HL-60 (cell line): ENCODE data around the gene SERTM1.

Source experiments
- POLR2AphosphoS5 ChIP-seq: IDR thresholded peaks from 2 replicates; pipeline ENCODE4 v1.6.1; 2012; ENCODE audit warnings: low read depth
- TF ChIP-seq, protein P1 (sequence below): IDR thresholded peaks from one replicate; pipeline ENCODE4 v1.5.1; 2011; ENCODE audit warnings: low read length, control low read depth, inconsistent platforms; ENCODE audit not compliant: insufficient read depth

DNA sequence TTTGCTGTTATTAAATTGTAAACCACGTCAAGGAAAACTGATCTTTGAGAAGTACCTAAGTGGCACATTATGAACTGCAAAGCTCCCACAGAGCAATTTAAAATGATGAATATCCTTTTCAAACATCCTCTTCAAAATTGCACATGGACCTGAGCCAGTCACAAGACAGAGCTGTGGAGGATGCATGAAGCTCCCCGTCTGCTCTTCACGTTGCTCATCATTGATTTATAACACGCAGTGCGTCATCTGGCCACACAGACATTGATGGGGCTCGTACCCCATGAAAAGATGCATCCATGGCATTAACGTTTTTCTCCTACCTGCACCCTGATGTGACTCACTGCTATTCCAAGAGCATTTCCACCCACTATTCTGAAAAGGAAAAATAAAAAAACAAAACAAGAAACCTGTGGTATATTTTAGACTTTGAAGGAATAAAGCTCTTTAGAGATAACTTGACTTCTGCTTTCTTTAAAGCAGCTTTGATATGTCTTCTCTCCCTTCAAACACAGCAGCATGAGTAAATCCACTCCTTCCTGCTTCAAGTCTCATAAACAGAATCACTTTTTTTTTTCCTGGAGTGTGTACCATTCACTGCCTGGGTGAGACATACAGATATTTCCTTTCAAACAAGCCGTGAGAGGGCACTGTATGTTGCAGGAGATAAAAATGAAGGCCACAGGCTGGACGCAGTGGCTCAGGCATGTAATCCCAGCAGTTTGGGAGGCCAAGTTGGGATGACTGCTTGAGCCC, 7.2 kb upstream of the SERTM1 start:
- TF ChIP-seq, protein P1, sequence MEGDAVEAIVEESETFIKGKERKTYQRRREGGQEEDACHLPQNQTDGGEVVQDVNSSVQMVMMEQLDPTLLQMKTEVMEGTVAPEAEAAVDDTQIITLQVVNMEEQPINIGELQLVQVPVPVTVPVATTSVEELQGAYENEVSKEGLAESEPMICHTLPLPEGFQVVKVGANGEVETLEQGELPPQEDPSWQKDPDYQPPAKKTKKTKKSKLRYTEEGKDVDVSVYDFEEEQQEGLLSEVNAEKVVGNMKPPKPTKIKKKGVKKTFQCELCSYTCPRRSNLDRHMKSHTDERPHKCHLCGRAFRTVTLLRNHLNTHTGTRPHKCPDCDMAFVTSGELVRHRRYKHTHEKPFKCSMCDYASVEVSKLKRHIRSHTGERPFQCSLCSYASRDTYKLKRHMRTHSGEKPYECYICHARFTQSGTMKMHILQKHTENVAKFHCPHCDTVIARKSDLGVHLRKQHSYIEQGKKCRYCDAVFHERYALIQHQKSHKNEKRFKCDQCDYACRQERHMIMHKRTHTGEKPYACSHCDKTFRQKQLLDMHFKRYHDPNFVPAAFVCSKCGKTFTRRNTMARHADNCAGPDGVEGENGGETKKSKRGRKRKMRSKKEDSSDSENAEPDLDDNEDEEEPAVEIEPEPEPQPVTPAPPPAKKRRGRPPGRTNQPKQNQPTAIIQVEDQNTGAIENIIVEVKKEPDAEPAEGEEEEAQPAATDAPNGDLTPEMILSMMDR, result no peak
- TF ChIP-seq POLR2AphosphoS5, result no peak
